LNCAP (cell line): ENCODE data around the gene DRC7.

Experiments used
- CTCF ChIP-seq: fragments of 450-650 bp; IDR thresholded peaks from 2 replicates; pipeline ENCODE4 v1.5.1; 2017; ENCODE audit warnings: mild to moderate bottlenecking

The DRC7 gene

GRCh38 chr16:57711346-57711745 is 16.7 kb downstream of the DRC7 start:
- no peak for TF ChIP-seq CTCF

- no peak for TF ChIP-seq CTCF
These were observed 17.4 kb downstream of the DRC7 start for GRCh38 chr16:57711993-57712392.

- no peak for TF ChIP-seq CTCF
These were observed 19.0 kb downstream of the DRC7 start for GRCh38 chr16:57713596-57713995.

- no peak for TF ChIP-seq CTCF
These were observed 19.4 kb downstream of the DRC7 start for GRCh38 chr16:57714047-57714446.

GRCh38 chr16:57720142-57720575 is 25.6 kb downstream of the DRC7 start:
- TF ChIP-seq CTCF, result peak; percentile 65

- TF ChIP-seq CTCF, result no peak
These were observed 27.0 kb downstream of the DRC7 start for GRCh38 chr16:57721356-57722209.

- no peak for TF ChIP-seq CTCF
These were observed 27.5 kb downstream of the DRC7 start for GRCh38 chr16:57722210-57722499.

GRCh38 chr16:57722651-57723050 is 28.0 kb downstream of the DRC7 start:
- TF ChIP-seq CTCF, result no peak
